SK-N-MC (cell line): ENCODE data around the gene CTLA4.

Experiments used
- DNase-seq: peaks from one replicate; pipeline ENCODE4 v3.0.0-alpha.2; 2011; ENCODE audit warnings: low read depth, low spot score
- H3K27ac ChIP-seq: fragments of 200-600 bp; sonication (generic); 2 replicates; pipeline ENCODE4 v1.5.1; 2016; ENCODE audit warnings: mixed run types
- H3K36me3 ChIP-seq: fragments of 200-600 bp; sonication (generic); 2 replicates; pipeline ENCODE4 v1.6.1; 2017; ENCODE audit warnings: antibody characterized with exemption, low read length, mixed read lengths; ENCODE audit not compliant: insufficient read depth
- H3K4me3 ChIP-seq: fragments of 200-600 bp; sonication (generic); 2 replicates; pipeline ENCODE4 v1.5.1; 2016
- H3K9ac ChIP-seq: fragments of 200-600 bp; sonication (generic); 2 replicates; pipeline ENCODE4 v1.8.0; 2017; ENCODE audit warnings: mixed run types, mixed read lengths; ENCODE audit not compliant: insufficient read length
- H3K9me3 ChIP-seq: fragments of 200-600 bp; sonication (generic); 2 replicates; pipeline ENCODE4 v1.6.1; 2017; ENCODE audit warnings: low read depth, mild to moderate bottlenecking, antibody characterized with exemption, low read length, moderate library complexity, mixed read lengths
- EZH2 ChIP-seq: fragments of 200-600 bp; sonication (generic); IDR thresholded peaks from one replicate; pipeline ENCODE4 v1.6.1; 2017; ENCODE audit warnings: antibody characterized with exemption
- FOXP2 ChIP-seq: optimal IDR thresholded peaks from 2 replicates; pipeline ENCODE3; 2011; ENCODE audit warnings: mild to moderate bottlenecking, moderate library complexity; ENCODE audit not compliant: insufficient read depth; ENCODE audit errors: extremely low read length, control extremely low read depth
- POLR2AphosphoS5 ChIP-seq: IDR thresholded peaks from 2 replicates; pipeline ENCODE4 v1.6.1; 2012; ENCODE audit warnings: mild to moderate bottlenecking, low read depth, low read length, borderline replicate concordance

Gene CTLA4

DNA sequence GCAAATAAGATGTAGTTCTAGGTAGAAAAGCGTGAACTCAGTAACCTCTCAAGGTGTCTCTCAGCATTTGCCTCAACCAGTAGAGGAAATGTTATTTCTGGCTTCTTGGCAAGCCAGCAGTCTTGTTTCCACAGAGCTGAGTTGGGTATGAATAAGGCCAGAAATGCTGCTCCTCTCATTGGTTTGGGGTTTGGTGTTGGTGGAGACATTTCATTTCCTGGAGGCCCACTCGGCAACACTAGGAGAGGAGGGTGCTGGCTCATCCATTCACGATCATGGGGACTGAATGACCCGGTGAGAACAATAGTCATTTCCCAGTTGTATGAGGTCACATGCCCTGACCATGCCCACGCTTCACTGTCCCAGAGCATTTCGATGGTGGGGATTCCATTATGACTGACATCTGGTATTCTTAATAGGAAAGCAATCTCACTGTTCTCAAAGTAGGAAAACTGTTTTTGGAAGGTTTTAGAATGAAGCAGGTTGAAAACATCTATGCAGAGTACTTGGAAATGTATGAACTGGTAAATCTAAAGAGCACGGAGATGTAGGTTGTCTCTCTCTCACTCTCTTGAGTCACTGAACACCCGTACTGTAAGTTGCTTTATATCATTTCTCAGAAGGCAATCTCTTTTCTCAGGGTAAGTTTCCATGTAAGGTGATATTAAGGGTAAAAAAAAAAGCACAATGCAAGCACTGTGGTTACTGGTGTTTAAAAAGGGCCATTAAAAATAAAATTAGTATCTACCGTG, 37.1 kb upstream of the CTLA4 start:
- TF ChIP-seq EZH2 = no peak
- no peak for TF ChIP-seq FOXP2
- TF ChIP-seq POLR2AphosphoS5 = no peak
- no peaks in the 10 kb centered on the region for H3K9me3 ChIP-seq
- DNase-seq = no peak
- H3K4me3 ChIP-seq = no peak overlapping the region
- no peak overlapping the region for H3K27ac ChIP-seq
- no peaks in the 10 kb centered on the region for H3K36me3 ChIP-seq
- no peak overlapping the region for H3K9ac ChIP-seq

DNA sequence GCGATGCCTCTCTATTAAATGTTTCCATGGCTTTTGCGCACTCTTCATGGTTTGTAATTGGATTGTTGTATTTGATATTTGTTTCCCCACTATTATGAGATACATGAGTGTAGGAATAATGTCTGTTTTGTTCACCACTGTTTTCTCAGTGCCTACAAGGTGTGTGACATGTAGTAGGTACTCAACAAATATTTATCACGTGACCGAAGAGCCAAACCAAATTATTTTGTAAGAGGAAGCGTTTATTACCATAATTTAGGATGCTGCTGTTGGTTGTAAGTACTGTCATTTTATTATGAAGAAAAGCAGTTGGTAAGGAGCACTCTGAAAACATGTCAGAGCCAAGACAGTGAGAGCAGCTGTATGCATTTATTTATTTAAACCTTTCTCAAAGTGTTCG, 32.2 kb upstream of the CTLA4 start:
- Histone ChIP-seq H3K9ac (no peak overlapping the region), H3K4me3 (no peak overlapping the region), H3K9me3 (no peaks in the 10 kb centered on the region), H3K36me3 (no peaks in the 10 kb centered on the region), H3K27ac (no peak overlapping the region)
- no peak for DNase-seq
- no peak for TF ChIP-seq POLR2AphosphoS5
- no peak for TF ChIP-seq FOXP2
- TF ChIP-seq EZH2 = no peak

DNA sequence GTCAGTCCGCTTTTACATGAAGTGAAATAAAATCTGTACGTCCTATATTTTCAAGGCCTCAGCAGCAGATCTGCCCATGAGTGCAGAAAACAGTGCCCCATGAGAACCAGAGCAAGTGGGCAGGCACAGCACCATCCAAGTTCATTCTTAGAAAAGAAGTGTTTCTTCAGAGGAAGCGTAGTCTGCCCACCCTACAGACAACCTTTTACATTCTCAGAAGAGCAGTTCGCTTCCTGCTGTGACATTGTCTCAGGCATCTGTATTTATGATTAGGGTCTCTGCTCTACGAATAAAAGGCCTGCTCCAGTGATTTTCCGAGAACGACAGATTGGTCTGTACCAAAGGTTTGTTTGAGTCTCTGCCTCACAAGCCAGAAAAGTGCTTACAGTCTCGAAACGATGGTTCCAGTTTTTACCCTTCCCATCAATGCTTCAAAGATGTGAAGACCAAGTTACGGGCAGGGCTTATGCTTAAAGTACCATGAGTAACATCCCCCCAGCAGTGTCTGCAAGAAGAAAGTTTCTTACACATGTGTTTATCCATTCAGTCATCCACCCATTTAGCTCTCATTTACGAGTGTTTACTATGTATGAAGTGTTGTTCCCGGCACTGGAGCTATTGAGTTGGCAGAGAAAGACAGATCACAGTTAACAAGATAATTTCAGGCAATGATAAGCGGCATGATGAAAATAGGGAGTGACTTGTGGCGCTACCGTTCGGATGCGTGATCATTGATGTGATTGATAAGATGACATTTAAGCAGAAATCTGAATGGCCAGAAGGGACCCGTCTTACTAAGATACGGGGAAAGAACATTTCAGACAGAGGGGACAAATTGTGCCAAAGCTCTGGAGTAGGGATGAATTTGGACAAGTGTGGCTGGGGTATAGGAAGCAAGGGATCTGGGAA, 31.4 kb upstream of the CTLA4 start:
- H3K4me3 ChIP-seq = no peak overlapping the region
- no peak for DNase-seq
- H3K36me3 ChIP-seq = no peaks in the 10 kb centered on the region
- H3K27ac ChIP-seq = no peak overlapping the region
- no peak overlapping the region for H3K9ac ChIP-seq
- no peaks in the 10 kb centered on the region for H3K9me3 ChIP-seq
- TF ChIP-seq POLR2AphosphoS5 (no peak), FOXP2 (no peak), EZH2 (no peak)

DNA sequence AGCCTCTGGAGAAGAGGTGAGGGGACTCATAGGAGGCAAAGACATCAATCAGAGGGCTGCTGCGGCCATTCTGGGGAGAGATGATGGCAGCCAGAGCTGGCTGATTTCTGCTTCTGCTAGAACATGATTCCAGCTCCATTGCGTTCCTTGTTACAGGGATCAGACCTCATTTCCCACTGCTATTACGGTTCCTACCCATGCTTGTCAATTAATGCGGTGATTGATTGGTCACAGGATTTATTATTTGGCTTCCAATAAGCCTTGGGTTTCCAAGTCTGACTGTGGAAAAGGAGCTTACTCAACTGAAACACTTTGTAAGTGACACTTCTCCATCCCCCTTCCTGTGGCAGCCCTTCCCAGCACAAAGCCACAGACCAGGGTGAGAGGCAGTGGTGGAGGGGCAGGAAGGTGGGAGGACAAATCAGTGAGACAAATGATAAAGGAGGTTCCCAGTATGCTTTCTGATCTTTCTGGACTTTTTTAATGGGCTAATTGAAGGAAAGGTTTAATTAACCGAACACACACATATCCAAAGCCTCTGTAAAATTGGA, 26.8 kb upstream of the CTLA4 start:
- Histone ChIP-seq H3K27ac (no peak overlapping the region), H3K4me3 (no peak overlapping the region), H3K9me3 (no peaks in the 10 kb centered on the region), H3K9ac (no peak overlapping the region), H3K36me3 (no peaks in the 10 kb centered on the region)
- TF ChIP-seq FOXP2 (no peak), EZH2 (no peak), POLR2AphosphoS5 (no peak)
- no peak for DNase-seq

DNA sequence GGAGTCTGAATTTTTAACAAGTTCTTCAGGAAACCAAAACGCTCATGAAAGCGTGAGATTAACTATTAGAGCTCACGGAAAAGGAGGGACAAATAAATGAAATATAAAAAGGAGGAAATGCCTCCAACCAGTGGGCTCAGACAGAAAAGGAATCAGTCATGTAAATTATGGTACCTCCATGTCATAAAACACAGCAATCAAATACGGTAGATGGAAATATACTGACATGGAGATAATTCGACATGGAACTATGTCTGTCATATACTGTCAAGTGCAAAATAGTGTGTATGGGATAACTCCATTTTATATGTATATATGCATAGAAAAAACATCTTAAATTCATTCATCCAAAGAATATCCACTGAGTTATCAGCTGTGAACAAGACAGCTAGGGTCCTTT, 25.9 kb upstream of the CTLA4 start:
- Histone ChIP-seq H3K36me3 (no peaks in the 10 kb centered on the region), H3K9ac (no peak overlapping the region), H3K4me3 (no peak overlapping the region), H3K9me3 (no peaks in the 10 kb centered on the region), H3K27ac (no peak overlapping the region)
- TF ChIP-seq FOXP2 (no peak), POLR2AphosphoS5 (no peak), EZH2 (no peak)
- DNase-seq = no peak

GRCh38 chr2:203842373-203842772, 25.2 kb upstream of the CTLA4 start:
- Histone ChIP-seq H3K4me3 (no peak overlapping the region), H3K9ac (no peak overlapping the region), H3K9me3 (no peaks in the 10 kb centered on the region), H3K36me3 (no peaks in the 10 kb centered on the region), H3K27ac (no peak overlapping the region)
- DNase-seq = no peak
- no peak for TF ChIP-seq POLR2AphosphoS5

- Histone ChIP-seq H3K36me3 (no peaks in the 10 kb centered on the region), H3K4me3 (no peak overlapping the region), H3K9me3 (no peaks in the 10 kb centered on the region), H3K9ac (no peak overlapping the region), H3K27ac (no peak overlapping the region)
- TF ChIP-seq EZH2 = no peak
- no peak for TF ChIP-seq POLR2AphosphoS5
- TF ChIP-seq FOXP2 = no peak
- DNase-seq = no peak
These were observed 21.0 kb upstream of the CTLA4 start for GRCh38 chr2:203846490-203847105.

GRCh38 chr2:203849010-203849409, 18.6 kb upstream of the CTLA4 start:
- TF ChIP-seq POLR2AphosphoS5 (no peak), EZH2 (no peak), FOXP2 (no peak)
- H3K9me3 ChIP-seq = no peaks in the 10 kb centered on the region
- no peak overlapping the region for H3K4me3 ChIP-seq
- no peak for DNase-seq
- no peak overlapping the region for H3K9ac ChIP-seq
- no peaks in the 10 kb centered on the region for H3K36me3 ChIP-seq
- no peak overlapping the region for H3K27ac ChIP-seq
